Fibroblast of pulmonary artery (primary cell): ENCODE data around the gene BRWD1.

ENCODE experiments used
- DNase-seq: peaks from one replicate; pipeline ENCODE4 v3.0.0-alpha.2; 2010; ENCODE audit warnings: low read depth
- H3K4me3 ChIP-seq: replicated peaks from 2 replicates; pipeline ENCODE4 v1.5.1; 2011; ENCODE audit warnings: low read depth, mild to moderate bottlenecking, control low read depth, low read length, moderate library complexity
- CTCF ChIP-seq: IDR thresholded peaks from 2 replicates; pipeline ENCODE4 v1.5.1; 2011; ENCODE audit warnings: mild to moderate bottlenecking, control low read depth, low read length, inconsistent platforms; ENCODE audit errors: missing control alignments

BRWD1 gene

GRCh38 chr21:39330001-39330400, 16.6 kb upstream of the BRWD1 start:
- DNase-seq = no peak
- H3K4me3 ChIP-seq = no peak overlapping the region
- TF ChIP-seq CTCF = no peak

GRCh38 chr21:39327727-39328126, 14.3 kb upstream of the BRWD1 start:
- no peak overlapping the region for H3K4me3 ChIP-seq
- TF ChIP-seq CTCF = no peak
- DNase-seq = no peak

- no peak overlapping the region for H3K4me3 ChIP-seq
- no peak for TF ChIP-seq CTCF
- DNase-seq = no peak
These were observed 13.3 kb upstream of the BRWD1 start for GRCh38 chr21:39326607-39327307.

GRCh38 chr21:39325458-39325857, 12.0 kb upstream of the BRWD1 start:
- H3K4me3 ChIP-seq = no peak overlapping the region
- no peak for TF ChIP-seq CTCF
- no peak for DNase-seq

GRCh38 chr21:39321424-39321823, 8.0 kb upstream of the BRWD1 start:
- TF ChIP-seq CTCF = no peak
- DNase-seq = no peak

GRCh38 chr21:39319814-39320332, 6.4 kb upstream of the BRWD1 start:
- TF ChIP-seq CTCF = no peak
- no peak overlapping the region for H3K4me3 ChIP-seq
- DNase-seq = peak; percentile 38

More at GRCh38 chr21:39321424-39321823, 8.0 kb upstream of the BRWD1 start:
- H3K4me3 ChIP-seq = no peak overlapping the region

GRCh38 chr21:39319251-39319756, 5.9 kb upstream of the BRWD1 start:
- H3K4me3 ChIP-seq = no peak overlapping the region
- peak; percentile 38 for DNase-seq
- TF ChIP-seq CTCF = no peak
